EL (cell line): ENCODE results near the gene KRT23.

Source experiments
- DNase-seq: peaks from one replicate; pipeline ENCODE4 v3.0.0-alpha.2; 2016

The KRT23 gene

DNA sequence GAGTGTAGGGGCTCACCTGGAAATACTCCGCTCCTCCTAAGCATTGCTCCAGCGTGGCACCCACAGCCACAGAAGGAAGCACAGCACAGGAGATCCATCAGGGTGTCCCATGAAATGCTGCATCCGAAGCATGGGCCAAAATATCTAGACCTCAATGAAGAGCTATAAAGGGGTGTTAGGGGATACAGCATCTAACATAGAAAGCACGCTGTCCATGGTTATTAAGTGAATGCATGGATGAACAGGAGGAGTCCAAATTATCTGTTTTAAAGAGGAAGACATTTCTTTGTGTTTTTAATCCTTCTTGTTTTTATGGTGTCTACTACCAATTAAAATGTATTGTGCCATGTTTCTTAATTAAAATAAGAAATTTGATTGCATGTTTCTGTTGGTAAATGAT, 30.8 kb downstream of the KRT23 start:
- DNase-seq, result no peak

DNA sequence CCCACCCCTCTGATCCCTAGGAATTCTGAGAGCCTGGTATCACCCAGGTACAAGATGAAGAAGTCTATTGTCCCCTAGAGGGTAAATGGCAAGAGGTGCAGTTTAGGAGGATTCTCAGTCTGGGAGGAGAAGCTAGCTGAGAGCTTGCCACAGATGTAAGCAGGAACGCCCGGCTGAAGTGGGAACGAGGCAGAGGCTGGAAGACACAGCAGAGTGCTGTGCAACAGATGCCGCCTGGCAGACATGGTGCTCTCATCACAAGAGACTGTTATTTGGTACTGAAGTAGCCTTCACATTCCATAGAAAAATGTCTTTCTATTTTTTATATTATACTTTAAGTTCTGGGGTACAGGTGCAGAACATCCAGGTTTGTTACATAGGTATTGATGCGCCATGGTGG, 32.1 kb downstream of the KRT23 start:
- DNase-seq, result no peak

DNA sequence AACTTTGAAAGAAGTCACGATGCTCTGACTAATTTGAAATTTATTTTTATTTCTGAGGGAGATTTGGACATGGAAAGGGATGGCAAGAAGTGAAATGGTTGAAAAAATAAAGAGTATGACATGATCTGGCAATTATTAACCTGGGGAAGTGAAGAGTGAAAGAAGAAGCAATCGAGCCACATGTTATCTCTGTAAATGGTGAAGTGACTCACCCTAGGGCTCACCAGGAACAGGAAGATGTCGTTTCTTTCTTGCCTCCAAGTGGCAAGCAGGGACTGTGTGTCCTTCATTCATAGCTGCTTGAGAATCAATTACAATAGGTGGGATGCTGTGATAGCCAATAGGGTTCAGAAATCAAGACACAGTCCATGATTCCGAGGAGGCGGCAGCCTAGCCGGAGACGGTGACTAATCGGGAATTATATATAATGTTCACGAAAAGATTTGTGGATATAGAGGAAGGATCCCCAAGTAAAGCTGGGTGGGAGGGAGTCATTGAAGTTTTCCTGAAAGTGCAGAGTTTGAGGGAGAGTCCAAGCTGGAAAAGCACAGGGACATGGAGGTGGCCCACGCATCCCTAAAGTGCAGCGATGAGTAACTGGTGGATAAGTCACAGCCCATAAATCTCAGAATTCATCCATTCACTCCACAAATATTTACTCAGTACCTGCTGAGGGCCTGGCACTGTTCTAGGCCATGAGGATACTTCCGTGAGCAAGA, 34.2 kb downstream of the KRT23 start:
- peak; percentile 91 for DNase-seq

DNA sequence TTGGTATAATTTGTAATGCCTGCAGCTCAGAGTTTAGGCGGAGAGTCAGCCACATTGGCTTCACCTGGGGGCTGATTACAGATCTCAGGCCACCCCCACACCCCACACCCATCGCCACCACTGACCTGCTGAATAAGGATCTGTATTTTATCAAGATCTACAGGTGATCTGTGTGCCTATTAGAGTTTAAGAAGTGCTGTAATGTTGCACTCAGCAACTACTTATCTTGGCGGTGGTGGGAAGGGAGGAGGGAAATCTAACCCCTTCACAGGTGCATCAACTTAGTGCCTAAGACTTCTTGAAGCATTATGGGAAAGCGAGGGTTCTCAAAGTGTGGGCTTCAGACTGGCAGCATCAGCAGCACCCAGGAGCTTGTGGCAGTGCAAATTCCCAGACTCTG, 34.9 kb downstream of the KRT23 start:
- no peak for DNase-seq

DNA sequence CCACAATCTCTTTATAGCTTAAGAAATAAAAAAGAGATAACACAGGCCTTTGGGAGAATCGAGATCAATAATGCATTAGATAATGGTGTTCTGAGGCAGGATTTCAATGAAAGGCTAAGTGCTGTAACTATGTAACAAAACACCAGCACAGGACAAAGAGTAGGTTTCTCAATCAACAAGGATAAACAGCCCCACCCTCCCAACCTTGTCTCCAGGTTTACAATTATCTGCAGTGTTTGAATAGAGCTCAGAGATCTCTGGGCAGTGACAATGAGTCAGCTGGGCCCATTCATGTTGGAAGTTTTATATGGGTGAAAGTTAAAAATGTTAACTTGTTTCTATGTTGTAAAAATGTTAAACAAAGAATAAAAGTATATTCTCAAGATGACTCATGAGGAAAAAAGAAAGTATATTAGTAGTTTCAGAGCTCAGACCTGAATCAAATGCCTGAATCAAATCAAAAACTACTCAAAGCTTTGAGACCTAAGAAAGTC, 35.4 kb downstream of the KRT23 start:
- DNase-seq, result peak; percentile 38

DNA sequence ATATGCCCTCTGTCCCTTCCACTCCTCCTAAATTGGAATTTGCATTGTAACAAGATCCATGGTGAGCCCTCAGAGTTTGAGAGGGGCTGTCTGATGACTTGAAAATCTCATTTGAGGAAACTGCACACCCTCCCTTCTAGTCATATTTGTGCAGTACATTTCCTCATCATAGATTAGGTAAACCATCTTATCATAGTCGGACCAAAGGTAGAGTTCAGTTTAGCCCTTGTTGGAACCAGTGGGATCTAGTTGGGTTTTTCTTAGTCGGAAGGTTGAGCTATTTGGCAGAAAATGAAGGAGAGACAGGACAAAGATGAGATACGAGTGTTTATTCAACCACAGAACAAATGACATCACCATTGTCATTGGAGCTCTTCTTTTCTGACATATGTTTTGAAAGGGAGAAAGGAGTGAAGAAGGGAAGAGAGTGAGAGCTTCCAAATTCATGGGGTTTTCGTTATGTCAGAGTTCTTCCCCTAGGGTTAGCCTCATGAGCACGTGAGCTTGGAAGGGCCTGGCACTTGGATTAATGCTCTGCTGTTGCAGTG, 36.6 kb downstream of the KRT23 start:
- DNase-seq, result no peak

DNA sequence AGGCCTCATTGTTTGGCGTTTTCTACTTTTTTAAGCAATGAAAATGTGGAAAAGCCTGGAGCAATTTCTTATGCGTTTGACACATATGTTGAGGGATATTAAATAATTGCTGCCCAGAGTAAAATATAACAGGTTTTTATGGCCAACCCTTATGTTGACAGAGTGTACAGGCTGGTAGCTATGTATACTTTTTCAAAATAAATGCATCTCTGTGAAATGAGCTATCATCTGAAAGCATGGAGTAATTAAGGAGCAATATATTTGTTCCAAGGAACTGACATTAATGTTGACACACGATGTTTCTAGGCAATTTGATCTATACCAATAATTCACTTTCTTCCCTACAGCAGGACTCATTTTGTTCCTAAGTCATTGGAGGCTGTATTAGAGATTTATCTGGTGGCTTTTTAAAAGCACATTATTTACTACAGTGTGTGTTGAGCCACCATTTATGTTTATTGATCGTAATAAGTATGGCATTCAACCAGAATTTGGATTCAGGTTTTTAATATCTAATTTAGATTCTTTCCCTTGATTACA, 40.5 kb downstream of the KRT23 start:
- no peak for DNase-seq

DNA sequence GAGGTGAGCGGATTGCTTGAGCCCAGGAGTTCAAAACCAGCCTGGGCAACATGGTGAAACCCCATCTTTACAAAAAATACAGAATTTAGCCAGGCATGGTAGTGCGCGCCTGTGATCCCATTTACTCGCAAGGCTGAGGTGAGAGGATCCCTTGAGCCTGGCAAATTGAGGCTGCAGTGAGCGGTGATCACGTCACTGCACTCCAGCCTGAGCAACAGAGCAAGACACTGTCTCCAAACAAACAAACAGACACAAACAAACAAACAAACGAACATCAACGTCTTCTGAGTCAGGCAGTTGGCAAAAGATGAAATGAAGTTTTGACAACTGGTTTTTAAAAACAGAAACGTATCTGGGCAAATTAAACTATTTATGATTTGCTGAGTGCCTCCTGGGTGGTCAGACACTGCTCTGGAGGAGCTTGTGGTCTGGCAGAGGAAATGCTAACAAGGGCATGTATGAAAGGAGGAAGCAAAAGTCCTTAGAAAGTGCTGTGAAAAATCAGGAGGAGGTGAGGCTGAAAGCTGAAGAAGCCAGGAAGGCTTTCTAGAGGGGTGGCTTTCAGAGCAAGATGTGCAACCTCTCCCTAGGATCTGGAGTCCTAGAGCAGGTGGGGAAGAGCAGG, 42.2 kb downstream of the KRT23 start:
- no peak for DNase-seq

DNA sequence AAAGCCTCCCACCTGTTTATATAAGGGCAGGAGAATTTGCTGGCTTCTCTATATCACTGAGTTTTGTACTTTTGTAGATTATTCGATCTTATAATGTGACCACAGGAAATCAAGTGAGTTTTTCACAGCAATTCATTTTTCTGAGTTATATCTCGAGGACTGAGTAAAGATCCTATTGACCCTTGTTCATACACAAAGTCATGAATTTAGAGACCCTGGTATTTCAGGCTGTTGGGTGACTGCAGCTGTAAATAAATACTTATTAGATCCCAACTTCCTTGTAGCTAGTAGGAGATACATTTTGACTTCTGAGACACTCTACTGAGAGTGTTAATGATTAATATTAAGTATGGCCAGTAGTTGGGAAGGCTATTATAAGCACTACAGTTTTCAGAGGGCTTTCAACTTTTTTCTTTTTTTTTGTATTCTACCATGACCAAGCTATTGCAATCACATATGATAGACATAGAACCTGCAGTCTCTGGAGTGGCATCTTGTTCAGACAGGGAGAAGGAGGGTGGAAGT, 49.2 kb downstream of the KRT23 start:
- no peak for DNase-seq

DNA sequence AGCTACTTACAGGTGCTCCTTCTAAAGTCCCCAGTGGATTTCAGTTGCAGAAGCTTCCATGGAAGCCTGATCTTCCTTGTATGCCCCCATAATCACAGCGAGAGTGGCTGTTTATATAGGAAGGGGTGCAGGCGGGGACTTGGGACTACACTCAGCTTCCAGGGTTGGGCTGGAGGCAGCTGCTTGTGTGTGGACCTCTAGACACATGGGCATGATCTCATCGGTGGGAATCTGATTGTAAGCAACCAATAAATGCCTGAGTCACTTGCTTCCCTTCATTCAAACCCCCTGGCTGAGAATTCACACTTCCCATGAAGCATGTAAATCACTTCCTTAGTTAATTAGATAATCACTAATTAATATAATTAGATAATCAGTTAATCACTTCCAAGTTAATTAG, 51.4 kb downstream of the KRT23 start:
- DNase-seq, result peak; percentile 79

DNA sequence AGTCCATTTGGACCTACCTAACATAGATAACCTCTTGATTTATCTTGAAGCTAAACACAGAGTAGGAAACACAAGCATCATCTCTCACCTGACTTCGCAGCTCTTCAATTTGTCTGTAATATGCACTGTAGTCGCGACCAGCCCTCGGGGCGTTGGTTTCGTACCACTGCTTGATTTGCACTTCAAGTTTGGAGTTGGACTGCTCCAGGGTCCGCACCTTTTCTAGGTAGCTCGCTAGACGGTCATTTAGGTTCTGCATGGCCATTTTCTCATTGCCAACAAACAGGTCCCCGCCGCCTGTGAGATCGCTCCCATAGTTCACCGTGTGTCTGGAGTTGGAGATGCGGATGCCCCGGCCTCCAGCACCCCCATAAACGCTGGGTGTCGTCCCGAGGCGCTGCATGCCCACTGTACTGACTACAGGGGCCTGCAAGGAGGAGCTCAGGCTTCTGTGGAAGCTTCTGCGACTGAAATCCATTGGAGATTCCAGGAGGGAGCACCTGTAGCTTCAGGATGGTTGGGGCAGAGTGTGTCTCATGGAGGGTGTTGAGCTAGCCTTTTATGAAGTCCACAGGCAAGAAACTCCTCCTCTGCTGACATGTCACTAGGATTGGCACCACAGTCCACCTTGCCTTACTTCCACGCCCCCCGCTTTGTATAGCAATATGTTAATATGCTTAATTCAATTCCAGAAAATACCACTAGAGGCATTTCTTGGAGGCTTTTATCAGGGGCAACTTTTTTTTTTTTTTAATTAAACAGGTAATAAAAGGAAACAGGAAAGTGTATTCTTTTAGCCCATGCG, 52.5 kb downstream of the KRT23 start, which contains the start of gene KRT20:
KRT20 (minus strand) TSS at position 535 of the 805 bp plus-strand sequence; CDS start at position 478, 57 bp downstream.
- no peak for DNase-seq

DNA sequence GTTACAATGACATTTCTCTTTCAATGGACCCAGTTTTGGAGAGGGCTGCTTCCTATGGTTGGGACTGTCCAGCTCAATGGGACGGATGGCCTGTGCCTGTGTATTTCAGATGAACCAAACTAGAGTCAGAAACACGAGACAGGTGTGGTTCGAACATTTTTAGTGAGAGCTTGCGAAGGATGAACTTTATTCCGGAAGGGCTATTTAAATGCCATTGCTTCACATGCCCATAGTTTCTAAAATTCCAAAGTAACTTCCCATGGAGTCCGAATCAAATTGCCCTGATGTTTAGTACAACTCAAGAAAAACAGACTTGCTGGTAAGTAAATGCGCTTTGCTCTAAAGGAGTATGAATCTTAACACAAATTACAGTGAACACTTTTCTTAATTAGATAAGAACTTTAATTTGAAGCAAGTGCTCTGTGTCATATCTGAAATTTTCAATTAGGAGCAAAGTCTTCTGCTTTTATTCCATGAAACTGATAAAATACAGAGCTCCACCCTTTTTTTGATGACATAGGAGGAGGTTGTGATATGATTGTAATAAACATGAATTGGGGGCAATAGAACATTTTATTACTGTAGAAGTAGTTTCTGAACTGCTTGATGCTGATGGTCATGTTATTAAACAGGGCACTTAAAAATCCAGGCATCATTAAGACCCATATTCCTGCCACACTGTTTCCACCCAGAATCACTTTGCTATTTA, 53.7 kb downstream of the KRT23 start:
- no peak for DNase-seq

DNA sequence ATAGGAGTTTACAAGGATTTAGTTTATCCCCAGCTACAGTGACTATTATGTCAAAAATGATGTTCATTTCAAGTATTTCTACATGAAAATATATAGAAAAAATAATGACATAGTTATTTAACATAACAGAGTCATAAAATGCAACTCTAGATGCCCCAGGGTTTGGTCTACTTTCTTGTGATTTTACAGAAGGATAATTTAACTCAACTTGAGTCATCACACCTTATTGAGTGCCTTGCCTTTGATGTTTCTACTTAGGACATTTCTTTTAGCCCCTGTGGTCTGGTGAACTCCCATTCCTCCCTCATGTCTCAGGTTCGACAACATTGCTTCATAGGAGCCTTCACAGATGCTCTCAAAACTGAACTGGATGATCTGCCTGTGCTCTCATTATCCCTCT, 54.4 kb downstream of the KRT23 start:
- no peak for DNase-seq

DNA sequence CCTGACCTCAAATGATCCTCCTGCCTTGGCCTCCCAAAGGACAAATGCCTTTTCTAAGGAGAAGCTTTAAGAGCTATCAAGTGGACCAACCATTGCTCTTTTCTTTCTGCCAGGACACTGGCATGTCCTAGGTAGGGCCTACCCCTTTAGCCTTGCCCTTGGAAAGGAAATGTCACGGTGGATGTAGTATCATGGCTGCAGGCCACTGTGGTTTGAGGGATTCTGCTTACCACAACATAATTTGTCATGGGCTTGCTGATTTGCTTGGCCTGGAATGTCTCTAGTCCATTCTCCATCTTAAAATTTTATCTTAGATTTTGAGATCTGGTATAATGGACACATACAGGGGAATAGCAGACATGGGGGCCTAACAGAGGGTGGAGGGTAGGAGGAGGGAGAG, 58.4 kb downstream of the KRT23 start:
- DNase-seq, result no peak

DNA sequence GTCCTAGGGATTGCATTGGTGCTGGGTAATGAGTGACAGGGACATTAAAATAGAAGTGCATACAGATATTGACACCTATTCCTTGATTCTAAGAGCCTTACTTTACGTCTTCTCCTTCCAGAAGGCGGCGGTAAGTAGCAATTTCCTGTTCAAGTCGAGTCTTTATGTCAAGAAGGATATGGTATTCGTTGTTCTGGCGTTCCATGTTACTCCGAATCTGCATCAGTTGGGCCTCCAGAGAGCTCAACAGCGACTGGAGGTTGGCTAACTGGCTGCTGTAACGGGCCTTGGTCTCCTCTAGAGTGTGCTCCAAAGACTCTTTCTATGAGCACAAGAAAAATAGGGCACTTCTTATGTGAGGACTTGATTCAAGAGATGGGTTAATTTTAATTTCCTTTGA, 59.4 kb downstream of the KRT23 start:
- DNase-seq, result no peak

DNA sequence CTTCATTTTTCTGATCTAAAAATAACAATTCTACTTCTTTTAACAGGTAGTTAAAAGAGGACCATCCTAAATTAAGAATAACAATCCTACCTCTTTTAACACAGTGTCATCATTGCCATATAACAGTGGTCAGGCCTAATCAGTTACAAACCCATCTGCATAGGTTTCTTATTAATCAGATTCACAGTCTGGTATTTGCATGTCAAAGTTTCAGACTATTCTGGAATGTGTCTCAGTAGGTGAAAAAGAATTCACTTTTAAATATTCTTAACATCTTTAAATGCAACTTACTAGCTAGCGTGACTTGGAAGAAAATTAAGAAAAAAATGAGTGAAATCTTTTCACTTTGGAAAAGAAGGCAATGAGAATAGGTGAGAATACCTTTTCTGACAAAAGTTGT, 63.6 kb downstream of the KRT23 start:
- no peak for DNase-seq

DNA sequence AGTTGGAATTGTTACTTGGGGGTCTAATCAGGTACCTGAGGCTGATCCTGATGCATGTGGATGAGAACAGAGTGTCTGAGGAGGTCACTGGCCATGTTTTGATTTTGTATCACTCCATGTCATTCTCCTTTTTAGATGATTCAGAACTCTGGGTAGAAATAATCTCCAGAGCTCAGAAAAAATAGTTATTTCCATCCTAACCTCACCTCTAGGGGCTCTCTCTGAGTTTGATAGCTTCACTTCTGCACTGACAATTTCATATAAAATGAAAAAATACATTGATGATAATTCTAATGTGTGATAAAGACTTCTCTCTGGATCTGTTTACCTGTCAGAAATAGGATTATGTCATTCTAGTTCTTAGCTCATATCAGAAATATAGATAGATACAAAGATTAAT, 64.2 kb downstream of the KRT23 start:
- no peak for DNase-seq
